GM19035 (cell line): ENCODE data around the gene NSDHL.
A peak's percentile ranks its signal among the peaks of the same experiment; 100 is the strongest.

Experiments used
- ATAC-seq: cut with Tn5 transposase; IDR thresholded peaks from one replicate; pipeline ENCODE4 v1.9.1; 2021; ENCODE audit not compliant: unreplicated experiment

NSDHL gene

GRCh38 chrX:152910018-152910417, 79.2 kb downstream of the NSDHL start:
- ATAC-seq, result peak; percentile 53

GRCh38 chrX:152912106-152912505, 81.2 kb downstream of the NSDHL start:
- no peak for ATAC-seq

GRCh38 chrX:152912641-152913040, 81.8 kb downstream of the NSDHL start:
- ATAC-seq, result no peak

GRCh38 chrX:152913346-152913745, 82.5 kb downstream of the NSDHL start:
- no peak for ATAC-seq

- no peak for ATAC-seq
These were observed 83.0 kb downstream of the NSDHL start for GRCh38 chrX:152913910-152914309.

- peak; percentile 78 for ATAC-seq
These were observed 84.8 kb downstream of the NSDHL start for GRCh38 chrX:152915541-152916241.

- no peak for ATAC-seq
These were observed 87.1 kb downstream of the NSDHL start for GRCh38 chrX:152917656-152918579.

- no peak for ATAC-seq
These were observed 87.8 kb downstream of the NSDHL start for GRCh38 chrX:152918707-152919106.
